Stimulated activated CD4-positive, alpha-beta T cell treated with anti-CD3 and anti-CD28 coated beads, Interleukin-15, amount 100 ng/mL, for 1 hour (primary cell): ENCODE data around the gene C16orf74.

Experiments
- DNase-seq, 2 donors: peaks; one replicate each; pipeline ENCODE4 v3.0.0-alpha.2; 2020; ENCODE audit warnings: low read depth in 1 of 2, low spot score in 1 of 2

C16orf74 gene

DNA sequence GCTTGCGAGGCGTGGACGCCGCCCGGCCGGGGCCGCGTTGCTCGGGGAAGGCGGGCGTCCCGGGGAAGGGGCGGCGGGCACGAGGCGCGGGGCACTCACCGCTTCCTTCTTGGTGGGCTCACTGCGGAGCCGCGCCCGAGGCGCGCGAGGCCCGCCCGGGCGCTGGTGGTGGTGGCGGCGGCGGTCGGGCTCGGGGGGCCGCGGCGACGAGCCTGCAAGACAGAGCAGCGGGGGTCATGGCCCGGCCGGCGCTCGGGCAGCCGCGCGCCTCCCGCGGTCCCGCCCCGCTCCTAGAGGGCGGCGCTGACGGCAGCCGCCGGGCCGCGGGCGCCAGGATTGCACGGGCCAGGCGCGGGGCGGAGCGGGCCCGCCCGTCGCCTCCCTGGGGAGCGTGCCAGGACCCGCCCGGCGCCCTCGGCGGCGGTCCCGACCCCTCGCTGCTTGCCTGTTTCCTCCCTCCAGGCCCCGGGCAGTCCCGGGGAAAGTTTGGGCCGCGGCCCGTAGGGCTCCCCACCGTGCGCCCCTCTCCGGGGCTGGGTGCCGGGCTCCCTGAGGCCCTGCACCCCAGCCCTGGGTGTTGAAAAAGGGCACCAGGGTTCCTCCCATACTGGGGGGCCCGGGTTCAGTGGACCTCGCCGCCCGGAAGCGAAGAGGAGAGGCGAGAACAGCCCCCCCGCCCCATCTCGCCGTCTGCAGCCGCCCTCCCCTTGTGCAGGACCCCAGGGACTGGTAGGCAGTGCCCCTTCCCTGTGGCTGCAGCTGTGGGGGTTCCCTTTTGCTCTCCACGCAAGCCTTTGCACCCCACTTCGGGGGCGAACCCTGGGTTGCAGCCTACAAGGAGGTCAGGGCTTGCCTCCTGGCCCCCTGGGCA, at the start of gene C16orf74:
Gene C16orf74, minus strand, starts transcription at position 270 of the 871 bp plus-strand sequence. CDS start 15,879 bp downstream, outside the sequence.
- no peak for DNase-seq

- DNase-seq = peak in 1 of 2 donors; percentile 31
Observed at GRCh38 chr16:85800321-85800669, 49.4 kb upstream of the C16orf74 start.

- DNase-seq = peak; percentile 84 to 92
Observed at GRCh38 chr16:85799497-85800320, 48.8 kb upstream of the C16orf74 start, which contains the start of the genes COX4I1 and EMC8. COX4I1 (plus strand) TSS chr16:85799695; CDS start chr16:85801206, 1,511 bp downstream. EMC8 (minus strand) TSS chr16:85799544; CDS start chr16:85799295, 249 bp downstream.

DNA sequence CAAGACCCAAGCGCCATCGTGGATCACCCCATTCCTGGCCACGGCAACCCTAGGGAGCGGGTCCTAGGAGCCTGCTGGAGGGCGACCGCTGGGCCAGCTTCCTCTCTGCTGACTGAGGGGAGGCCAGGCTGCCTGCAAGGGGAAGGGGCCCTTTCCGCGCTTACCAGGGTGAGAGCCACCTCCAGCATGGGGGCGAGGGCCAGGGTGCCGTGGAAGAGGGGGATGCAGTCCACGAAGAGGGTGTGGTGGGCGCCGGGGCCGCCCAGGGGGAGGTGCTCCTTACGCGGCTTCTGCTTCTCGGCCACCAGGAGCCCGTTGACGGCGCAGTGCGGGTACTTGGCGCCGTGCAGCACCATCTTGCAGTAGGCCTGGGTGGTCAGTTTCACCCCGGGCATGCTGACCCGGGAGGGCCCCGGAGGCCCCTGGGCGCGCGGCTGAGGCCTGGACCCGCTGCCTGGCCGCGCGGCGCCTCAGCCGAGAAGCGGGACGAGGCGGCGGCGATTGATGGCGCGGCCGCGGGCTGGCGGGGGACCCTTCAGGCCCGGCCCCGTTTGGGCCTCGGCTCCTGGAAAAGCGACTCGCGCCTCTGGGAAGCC, 48.1 kb upstream of the C16orf74 start:
- DNase-seq = peak in 1 of 2 donors; percentile 19

DNA sequence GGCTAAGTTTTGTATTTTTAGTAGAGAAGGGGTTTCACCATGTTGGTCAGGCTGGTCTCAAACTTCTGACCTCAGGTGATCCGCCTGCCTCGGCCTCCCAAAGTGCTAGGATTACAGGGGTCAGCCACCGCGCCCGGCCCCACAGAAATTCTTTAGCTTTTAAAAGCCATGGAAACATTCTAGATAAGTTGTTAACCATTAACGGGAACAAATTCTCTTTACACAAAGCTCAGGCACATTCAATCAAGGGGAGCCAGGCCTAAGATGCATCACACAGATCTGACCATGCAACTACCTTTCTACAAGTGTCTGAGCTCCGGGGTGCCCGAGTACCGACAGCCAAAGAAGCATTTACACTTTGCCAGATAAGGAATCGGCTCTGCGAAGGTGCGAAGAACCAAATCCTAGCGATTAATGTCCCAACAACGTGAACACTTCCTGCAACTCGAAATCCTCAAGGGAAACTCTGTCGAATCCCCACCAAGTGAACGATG, 47.4 kb upstream of the C16orf74 start:
- no peak for DNase-seq

DNA sequence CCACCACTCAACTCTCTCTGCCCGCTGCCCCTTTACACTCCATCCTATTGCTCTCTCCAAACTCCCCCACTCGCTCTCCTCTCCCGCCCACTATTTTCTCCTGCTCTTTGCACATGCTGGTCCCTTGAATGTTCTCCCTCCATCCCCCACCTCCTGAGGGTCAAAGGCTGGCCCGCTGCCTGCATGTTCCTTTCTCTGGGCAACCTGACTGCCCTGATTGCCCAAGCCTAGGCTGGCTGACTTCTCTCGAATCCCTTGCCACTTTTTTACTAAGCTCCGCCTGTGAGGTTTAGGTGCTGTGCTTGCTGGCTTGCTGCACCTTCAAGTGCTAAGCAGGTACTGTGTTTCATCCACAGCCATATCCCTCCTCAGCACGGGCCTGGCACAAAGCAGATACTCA, 45.7 kb upstream of the C16orf74 start:
- DNase-seq = no peak

DNA sequence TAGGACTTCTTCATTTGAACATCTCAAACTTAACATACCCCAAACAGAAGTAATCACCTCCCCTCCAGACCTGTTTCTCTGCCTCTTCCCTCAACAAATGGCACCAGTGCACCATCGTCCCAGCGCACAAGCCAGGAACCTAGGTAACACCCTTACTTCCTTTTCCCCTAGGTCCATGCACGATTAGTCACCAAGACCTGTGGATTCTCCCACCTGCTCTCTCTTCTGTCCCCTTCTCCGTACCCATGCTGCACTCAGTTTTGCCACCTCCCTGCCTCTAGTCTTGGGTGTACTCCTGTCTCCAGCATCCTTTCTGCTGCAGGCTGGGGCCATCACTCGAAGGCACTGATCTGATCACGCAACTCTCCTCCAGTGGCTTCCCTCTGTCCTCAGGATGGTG, 45.3 kb upstream of the C16orf74 start:
- DNase-seq = no peak

DNA sequence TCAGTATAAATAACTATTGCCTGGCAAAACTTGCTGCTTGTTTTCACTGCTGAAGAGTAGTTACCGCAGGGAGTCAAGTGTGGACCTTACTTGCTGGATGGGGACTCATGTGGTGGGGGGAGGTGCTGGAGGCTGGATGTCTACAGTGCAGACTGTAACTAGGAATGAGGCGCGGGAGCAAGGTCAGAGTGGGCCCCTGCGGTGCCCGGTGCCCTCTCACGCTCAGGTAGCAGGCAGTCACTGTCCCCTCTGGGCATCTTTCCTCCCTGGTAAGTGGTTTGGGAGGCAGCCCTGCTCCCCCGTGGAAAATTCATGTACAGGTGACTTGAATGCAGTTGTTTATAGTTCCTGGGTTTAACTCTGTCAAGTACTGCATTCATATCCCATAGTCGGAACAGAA, 43.8 kb upstream of the C16orf74 start:
- no peak for DNase-seq

DNA sequence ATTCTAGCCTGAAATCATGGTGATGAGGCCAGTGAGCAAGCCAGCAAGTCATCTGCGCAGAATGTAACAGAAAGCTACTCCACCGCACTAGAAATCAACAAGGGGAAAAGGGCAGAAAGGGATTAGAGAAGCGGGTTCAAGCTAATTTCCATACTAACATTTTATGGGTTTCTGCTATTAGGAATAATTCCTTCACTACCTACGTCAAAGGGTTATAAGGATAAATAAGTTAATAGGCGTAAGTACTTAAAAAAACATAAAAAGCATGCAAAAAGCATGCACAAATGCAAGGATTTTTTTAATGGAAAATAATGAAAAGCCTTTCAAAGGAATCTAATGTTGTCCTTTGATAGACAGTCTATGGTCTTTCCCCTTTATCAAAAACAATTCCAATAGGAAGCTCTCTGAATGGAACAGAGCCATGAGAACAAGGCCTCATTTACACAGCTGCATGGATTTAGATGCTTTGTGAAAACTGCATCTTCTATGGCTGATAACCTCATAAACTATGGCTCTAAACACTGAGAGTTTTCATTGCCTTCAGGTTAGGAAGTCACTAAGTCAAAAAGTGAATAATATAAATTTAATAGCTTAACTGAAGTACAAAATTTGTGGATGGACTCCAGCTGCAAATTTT, 42.9 kb upstream of the C16orf74 start:
- no peak for DNase-seq

DNA sequence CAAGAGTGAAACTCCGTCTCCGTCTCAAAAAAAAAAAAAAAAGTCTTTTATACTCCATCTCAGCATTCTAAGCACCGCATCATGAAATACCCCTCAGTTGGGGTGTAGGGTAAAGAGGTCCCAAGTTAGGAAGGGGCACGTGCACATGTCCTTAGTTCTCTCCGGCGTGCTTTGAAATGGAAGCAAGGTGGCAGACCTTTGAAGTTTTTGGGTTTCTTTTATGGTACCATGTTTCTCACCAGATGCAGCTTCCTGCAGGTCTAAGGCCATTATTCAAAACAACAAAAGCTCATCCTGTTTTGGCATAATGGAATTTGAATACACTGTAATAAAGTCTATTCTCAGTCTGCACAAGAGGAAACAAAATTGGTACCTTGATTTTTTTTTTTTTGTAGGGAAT, 38.9 kb upstream of the C16orf74 start:
- DNase-seq = no peak

DNA sequence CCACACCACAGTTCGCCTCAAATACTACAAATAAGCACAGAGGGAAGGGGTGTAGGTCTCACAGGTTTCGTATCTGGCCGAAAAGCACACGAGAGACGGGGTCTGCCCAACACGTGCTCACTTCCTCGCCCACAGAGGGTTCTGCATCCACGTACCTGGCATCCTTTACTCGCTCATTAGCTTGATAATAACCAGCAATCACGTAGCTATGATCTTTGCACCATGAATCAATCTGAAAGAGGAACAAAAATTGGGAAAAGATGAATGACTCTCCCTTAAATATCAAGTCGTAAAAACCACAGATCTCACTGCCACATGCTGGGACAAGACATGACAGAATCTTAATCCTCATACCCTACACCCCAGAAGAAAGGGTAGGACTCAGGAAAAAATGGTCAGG, 37.9 kb upstream of the C16orf74 start:
- DNase-seq = no peak

GRCh38 chr16:85785927-85786326, 35.0 kb upstream of the C16orf74 start:
- DNase-seq = no peak

GRCh38 chr16:85784813-85785212, 33.9 kb upstream of the C16orf74 start:
- DNase-seq = no peak

GRCh38 chr16:85783441-85783840, 32.5 kb upstream of the C16orf74 start:
- no peak for DNase-seq

DNA sequence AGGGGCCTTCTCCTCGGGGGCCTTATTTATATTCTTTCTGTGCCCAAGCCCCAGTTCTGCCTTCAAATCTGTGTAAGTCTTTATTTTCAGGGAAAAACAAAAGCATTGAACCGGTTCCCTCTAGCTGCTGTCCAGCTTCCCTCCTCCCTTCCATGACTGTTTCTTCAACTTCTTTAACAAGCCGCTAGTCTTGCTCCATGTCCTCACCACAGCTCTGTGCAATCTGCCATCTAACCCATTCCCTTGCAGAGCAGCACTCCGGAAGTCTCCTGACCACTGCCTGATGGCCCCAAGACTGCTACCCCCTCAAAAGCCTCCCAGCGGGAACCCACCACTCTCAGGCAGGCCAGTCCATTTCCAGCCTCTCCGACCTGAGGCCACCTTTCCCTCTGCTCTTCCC, 31.6 kb upstream of the C16orf74 start:
- no peak for DNase-seq

DNA sequence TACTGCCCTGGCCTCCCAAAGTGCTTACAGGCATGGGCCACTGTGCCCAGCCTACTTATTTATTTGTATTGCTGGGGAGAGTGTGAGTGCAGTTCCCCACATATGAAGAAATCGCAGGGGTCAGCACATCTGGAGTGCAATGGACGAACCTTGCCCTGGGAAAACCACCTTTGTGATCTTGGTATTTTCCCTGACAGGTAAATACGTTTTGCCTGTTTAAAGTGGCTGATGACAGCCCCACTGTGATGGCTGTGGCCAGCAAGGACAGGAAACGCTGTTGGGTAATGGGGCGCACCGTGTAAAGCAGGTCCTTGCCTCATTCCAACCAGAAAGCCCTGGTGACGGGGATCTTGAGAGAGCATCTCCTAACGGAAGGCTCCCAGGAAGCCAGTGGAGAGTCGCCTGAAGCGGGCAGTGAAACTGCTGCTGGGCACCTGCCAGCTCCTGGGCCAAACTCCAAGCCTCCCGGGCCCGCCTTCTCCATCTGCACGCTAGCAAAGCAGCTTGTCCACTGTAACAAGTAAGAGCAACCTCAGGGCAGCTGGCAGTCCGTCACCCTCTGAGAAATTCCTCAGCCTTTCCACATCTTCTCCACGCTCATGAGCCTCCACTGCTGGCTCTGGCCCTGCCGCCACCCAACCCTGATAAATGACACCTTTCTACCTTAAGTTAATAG, 30.9 kb upstream of the C16orf74 start:
- DNase-seq = no peak

DNA sequence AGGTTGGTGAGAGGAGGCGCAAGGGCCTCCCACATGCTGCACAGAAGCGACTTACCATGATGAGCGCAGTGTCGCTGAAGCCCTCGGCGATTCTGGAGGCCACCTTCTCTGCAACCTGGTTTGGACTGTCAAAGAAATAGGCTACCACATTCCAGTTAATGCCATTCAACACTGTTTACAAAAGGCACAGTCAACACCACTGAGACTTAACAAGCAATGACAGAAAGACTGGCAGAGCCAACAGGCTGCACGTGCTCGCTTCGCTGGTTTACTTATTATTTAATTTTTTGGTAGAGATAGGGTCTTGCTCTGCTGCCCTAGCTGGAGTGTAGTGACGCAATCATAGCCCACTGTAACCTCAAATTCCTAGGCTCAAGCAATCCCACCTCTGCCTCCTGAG, 30.3 kb upstream of the C16orf74 start:
- no peak for DNase-seq

DNA sequence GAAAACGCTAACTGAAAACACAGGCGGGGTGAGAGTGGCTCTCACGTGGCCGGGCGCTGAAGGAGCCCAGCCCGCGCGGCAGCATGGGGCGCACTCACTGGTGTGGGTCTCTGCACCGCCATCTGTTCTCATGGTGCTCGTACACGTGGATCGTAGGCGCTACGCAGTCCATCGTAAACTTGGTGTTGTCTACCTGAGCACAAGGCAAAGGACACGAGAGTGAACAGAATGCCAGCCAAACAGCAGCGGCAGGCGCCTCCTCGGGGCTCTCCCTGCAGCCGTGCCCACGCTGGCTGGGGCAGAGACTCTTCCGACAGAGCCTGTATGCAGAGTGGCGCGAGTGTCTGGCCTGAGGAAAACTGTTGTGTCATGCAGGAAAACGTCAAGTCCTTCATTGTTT, 29.4 kb upstream of the C16orf74 start:
- no peak for DNase-seq

DNA sequence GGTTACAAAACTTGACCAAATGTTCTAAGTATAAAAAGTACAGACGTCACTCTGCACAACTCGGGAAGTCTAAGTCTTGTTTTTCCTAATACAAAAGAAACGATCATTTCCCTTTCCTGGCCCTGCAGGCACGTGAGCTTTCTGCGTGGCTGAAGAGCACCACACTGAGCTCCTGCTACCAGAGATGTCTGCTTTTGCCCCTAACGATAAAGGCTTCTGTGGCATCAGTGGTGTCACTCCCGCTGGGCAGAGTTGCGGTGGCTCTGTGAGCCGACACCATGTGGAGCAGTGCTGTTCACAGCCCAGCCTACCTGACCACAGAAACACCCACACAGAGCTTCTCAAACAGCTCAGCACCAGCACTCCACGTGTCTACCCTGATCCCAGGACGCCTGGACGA, 28.0 kb upstream of the C16orf74 start:
- DNase-seq = no peak

GRCh38 chr16:85777583-85778310, 26.9 kb upstream of the C16orf74 start:
- DNase-seq = no peak
